Measurements from ENCODE around the gene NPB. TPM values are rescaled to one million over a fixed set of nuclear protein-coding genes. Genes with fewer than 3 reads are reported as not detected.

NPB gene
- polyA plus RNA-seq, 3 donors: 0.08 to 0.16 TPM; not detected in 1

DNA sequence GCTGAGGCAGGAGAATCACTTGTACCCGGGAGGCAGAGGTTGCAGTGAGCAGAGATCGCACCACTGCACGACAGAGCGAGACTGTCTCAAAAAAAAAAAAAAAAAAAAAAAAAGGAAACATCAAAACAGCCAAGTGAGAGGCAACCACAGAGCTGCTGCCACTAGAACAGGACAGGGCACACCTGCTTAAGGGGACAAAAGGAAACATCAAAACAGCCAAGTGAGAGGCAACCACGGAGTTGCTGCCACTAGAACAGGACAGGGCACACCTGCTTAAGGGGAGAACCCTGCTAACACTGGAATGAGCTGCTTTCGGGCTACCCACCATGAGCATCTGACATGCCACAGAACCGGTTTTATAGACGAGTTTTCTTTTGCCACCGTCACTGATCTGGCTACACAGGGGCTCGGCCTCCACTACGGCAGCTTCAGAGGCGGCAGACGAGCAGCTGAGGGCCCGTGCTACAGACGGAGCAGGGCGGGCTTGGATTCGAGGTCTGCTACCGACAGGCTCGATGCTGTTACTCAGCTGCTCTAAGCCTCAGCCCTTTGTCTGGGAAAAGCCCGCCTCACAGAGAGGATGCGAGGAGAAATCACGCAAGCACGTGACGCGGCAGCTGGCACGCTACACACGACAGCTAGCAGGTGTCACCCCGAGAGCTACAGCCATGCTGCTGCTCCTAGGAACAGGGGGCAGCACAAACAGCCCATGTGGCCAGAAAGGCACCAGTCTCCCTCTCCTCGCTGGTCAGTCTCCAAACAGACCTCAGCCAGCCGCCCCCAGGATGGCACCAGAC is 43.7 kb upstream of the NPB start:
- peaks cover 67% of the 10 kb centered on the region for H4K20me1 ChIP-seq (ENCODE audit: insufficient read depth, low read length)
- peaks cover 45 to 64% of the 10 kb centered on the region in 2 donors for H3K36me3 Mint-ChIP-seq

More for the DNA sequence above, 43.7 kb upstream of the NPB start:
- Histone ChIP-seq H3K4me2 (replicated peaks; ENCODE audit: extremely low read depth, low read length, poor library complexity, severe bottlenecking) (peak overlapping the region; percentile 98), H2AFZ (ENCODE audit: insufficient read depth, low read depth, low read length, poor library complexity, severe bottlenecking) (no peak overlapping the region), H3K27me3 (ENCODE audit: control insufficient read depth in 2 of 2, insufficient read depth in 2 of 2, low read length in 2 of 2) (no peaks in the 10 kb centered on the region), H3K9ac (ENCODE audit: insufficient read depth, low read length, poor library complexity, severe bottlenecking) (peak overlapping the region; percentile 99), H3K27ac (ENCODE audit: low read depth in 1 of 2, low read length in 2 of 2) (peak overlapping the region; percentile 31 to 95), H3K4me3 (replicated peaks in 1 of 3; ENCODE audit: low read depth in 2 of 3, low read length in 3 of 3) (peak overlapping the region in 1 of 3 experiments; percentile 99), H3K9me3 (replicated peaks in 1 of 2; ENCODE audit: control insufficient read depth in 1 of 2, insufficient read depth in 1 of 2, low read length in 2 of 2) (no peaks in the 10 kb centered on the region), H3K4me1 (ENCODE audit: control insufficient read depth in 1 of 2, insufficient read depth in 2 of 2, low read length in 2 of 2) (peaks cover 37 to 44% of the 10 kb centered on the region in 2 donors), H3K79me2 (ENCODE audit: insufficient read depth, low read length) (peaks cover 91% of the 10 kb centered on the region), H3K36me3 (replicated peaks in 1 of 2; ENCODE audit: control insufficient read depth in 1 of 2, insufficient read depth in 2 of 2, low read length in 2 of 2) (peaks cover 40 to 59% of the 10 kb centered on the region in 2 donors)
- Mint-ChIP-seq H3K27me3 (ENCODE audit: low read depth in 3 of 3) (peaks cover 0 to 5% (median 4%) of the 10 kb centered on the region in 3 donors), H3K4me1 (peaks cover 42% of the 10 kb centered on the region), H3K4me3 (peak overlapping the region; percentile 35 to 94), H3K27ac (peak overlapping the region in 6 of 7 donors; percentile 15 to 97 (median 92)), H3K9me3 (no peaks in the 10 kb centered on the region)
- no peak for DNase-seq
- TF ChIP-seq, protein P1, sequence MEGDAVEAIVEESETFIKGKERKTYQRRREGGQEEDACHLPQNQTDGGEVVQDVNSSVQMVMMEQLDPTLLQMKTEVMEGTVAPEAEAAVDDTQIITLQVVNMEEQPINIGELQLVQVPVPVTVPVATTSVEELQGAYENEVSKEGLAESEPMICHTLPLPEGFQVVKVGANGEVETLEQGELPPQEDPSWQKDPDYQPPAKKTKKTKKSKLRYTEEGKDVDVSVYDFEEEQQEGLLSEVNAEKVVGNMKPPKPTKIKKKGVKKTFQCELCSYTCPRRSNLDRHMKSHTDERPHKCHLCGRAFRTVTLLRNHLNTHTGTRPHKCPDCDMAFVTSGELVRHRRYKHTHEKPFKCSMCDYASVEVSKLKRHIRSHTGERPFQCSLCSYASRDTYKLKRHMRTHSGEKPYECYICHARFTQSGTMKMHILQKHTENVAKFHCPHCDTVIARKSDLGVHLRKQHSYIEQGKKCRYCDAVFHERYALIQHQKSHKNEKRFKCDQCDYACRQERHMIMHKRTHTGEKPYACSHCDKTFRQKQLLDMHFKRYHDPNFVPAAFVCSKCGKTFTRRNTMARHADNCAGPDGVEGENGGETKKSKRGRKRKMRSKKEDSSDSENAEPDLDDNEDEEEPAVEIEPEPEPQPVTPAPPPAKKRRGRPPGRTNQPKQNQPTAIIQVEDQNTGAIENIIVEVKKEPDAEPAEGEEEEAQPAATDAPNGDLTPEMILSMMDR (IDR thresholded peaks at IDR 0.05): no peak
- intact Hi-C loops (cut with micrococcal nuclease): loop anchor here in 1 of 2 donors (2.0 to 5.0 kb wide), 2 partner anchors 20 to 36 kb away; no protein-coding TSS in a partner anchor
- 86% methylated on average over 30 of the region's 30 CpGs for WGBS (ENCODE audit: insufficient coverage)

Data from CD14-positive monocyte (primary cell).